Hematopoietic multipotent progenitor cell treated with erythropoietin and hydrocortisone succinate and interleukin-3 and kit ligand, for 6 days (in vitro differentiated cells): ENCODE results near the gene ING2.
"Not testable (repeated sequence)": the region's sequence is repeated elsewhere in the genome, so short reads cannot be mapped to it uniquely, and the experiment has no call there.

Experiments
- DNase-seq: peaks from one replicate; pipeline ENCODE4 v3.0.0-alpha.2; 2015

ING2 gene

DNA sequence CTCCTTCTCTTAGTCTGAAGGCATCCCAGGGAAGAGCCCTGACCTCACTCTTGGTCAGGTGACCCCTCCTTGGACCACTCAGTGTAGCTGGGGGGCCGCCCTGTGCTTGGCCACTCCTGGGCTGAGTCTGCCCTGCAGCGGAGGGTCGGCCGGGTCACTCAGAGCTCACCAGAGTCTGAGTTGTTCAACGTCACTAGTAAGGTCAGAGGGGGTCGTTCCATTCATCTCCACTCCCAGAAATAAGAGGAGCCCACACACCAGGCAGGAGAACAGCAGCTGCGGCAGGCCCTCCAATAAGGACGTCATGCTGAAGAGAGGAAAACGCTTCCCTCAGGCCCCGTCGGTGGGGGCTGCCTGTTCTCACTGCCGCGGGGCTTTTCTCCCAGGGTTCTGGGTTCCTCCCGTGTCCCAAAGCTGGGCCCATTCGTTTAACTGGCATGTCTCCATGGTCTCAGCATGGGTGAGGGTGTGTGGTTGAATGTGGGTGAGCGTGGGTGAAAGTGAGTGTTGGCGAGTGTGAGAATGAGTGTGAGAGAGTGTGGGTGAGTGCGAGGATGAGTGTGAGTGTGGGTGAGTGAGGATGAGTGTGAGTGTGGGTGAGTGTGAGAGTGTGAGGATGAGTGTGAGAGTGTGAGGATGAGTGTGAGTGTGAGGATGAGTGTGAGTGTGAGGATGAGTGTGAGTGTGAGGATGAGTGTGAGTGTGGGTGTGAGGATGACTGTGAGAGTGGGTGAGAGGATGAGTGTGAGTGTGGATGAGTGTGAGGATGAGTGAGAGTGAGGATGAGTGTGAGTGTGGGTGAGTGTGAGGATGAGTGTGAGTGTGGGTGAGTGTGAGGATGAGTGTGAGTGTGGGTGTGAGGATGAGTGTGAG is 47.7 kb downstream of the ING2 start:
- no peak for DNase-seq

DNA sequence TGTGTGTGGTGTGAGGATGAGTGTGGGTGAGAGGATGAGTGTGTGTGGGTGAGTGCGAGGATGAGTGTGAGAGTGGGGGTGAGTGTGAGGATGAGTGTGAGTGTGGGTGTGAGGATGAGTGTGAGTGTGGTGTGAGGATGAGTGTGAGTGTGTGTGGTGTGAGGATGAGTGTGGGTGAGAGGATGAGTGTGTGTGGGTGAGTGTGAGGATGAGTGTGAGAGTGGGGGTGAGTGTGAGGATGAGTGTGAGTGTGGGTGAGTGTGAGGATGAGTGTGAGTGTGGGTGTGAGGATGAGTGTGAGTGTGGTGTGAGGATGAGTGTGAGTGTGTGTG is 48.3 kb downstream of the ING2 start:
- not testable (repeated sequence) for DNase-seq

- DNase-seq, result no peak
These were observed 48.9 kb downstream of the ING2 start for GRCh38 chr4:183553601-183554345.

- DNase-seq, result no peak
These were observed 49.5 kb downstream of the ING2 start for GRCh38 chr4:183554346-183554686.

DNA sequence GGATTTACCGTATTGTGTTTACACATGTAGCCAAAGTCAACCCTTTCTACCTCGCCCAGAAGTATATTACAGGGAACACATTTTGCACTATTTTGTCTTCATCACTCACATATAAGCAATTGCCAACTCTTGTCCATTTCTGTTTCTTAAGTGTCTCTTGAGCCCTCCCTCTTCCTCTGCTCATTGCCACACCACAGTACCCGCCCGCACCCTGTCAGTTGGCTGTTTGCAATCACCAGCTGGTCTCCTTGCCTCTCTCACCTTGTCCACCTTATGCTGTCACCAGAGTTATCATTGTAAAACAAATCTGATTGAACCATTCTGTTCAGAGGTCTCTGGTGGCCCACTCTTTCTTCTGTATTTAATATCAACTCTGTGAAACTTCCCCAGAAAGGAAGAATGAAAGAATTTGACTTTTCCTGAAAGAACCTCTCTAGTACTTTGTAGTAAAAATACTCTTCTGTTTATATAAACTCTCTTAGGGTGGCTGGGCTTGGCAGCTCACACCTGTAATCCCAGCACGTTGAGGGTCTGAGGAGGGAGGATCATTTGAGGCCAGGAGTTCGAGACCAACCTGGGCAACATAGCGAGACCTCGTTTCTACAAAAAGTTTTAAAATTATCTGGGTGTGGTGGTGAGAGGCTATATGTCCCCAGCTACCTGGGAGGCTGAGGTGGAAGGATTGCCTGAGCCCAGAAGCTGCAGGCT is 50.2 kb downstream of the ING2 start:
- peak; percentile 17 for DNase-seq

DNA sequence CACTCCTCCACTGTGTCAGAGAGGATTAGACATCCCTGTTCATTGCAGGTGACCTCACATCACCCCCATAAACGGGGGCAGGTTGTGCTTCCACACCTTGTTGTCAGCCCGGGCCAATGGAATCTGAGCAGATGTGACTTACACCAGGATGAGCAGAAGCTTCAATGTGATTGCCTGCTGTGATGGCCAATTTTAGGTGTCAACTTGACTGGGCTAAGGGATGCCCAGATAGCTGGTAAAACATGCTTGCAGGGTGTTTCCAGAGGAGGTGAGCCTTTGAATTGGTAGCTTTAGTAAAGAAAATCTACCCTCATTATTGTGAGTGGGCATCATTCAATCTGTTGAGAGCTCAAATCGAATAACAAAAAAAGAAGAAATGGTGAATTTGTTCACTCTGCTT is 52.1 kb downstream of the ING2 start:
- no peak for DNase-seq

GRCh38 chr4:183557611-183558010 is 52.8 kb downstream of the ING2 start:
- DNase-seq, result no peak

- DNase-seq, result no peak
These were observed 54.0 kb downstream of the ING2 start for GRCh38 chr4:183558873-183559272.

DNA sequence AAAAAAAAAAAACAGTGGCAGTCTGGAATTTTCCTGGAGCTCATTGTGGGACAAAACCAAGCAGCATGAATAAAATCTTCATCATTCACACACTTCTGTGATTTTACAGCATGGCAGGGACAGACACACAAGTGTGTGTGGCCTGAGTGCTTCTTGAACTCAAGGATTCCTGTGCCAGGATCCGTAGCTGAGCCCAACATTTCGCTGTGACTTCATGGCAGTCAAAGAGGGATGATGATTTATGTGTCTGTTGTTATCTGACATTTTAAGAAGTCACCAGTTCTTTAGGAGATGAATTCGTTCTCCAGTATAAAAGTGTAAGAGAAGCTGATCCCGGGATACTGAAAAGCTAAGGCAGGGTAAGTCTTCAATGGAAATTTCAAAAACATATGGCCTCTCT is 57.0 kb downstream of the ING2 start:
- no peak for DNase-seq
